Hepatocyte (in vitro differentiated cells): ENCODE results near the gene FLCN. TPM values are rescaled to one million over a fixed set of nuclear protein-coding genes. Genes with fewer than 3 reads are reported as not detected.
"Not testable (repeated sequence)": the region's sequence is repeated elsewhere in the genome, so short reads cannot be mapped to it uniquely, and the experiment has no call there.

Experiments
- DNase-seq: peaks from one replicate; pipeline ENCODE4 v3.0.0-alpha.2; 2016; ENCODE audit warnings: low spot score
- H2AFZ ChIP-seq: fragments of 200-600 bp; sonication (generic); 2 replicates; pipeline ENCODE4 v1.6.0; 2016; ENCODE audit warnings: antibody characterized with exemption, mild to moderate bottlenecking
- H3K27ac ChIP-seq: fragments of 200-600 bp; sonication (generic); 2 replicates; pipeline ENCODE4 v1.5.1; 2016; ENCODE audit warnings: mild to moderate bottlenecking
- H3K27me3 ChIP-seq: fragments of 200-600 bp; sonication (generic); 2 replicates; pipeline ENCODE4 v1.6.1; 2016
- H3K36me3 ChIP-seq: fragments of 200-600 bp; sonication (generic); replicated peaks from 2 replicates; pipeline ENCODE4 v1.5.1; 2016; ENCODE audit warnings: low read depth; ENCODE audit not compliant: insufficient read depth
- H3K4me1 ChIP-seq: fragments of 200-600 bp; sonication (generic); 2 replicates; pipeline ENCODE4 v1.5.1; 2016; ENCODE audit warnings: mild to moderate bottlenecking, moderate library complexity; ENCODE audit not compliant: insufficient read depth
- H3K4me2 ChIP-seq: fragments of 200-600 bp; sonication (generic); 2 replicates; pipeline ENCODE4 v1.6.0; 2016
- H3K4me3 ChIP-seq: fragments of 200-600 bp; sonication (generic); 2 replicates; pipeline ENCODE4 v1.5.1; 2016; ENCODE audit warnings: mild to moderate bottlenecking
- H3K79me2 ChIP-seq: fragments of 200-600 bp; sonication (generic); 2 replicates; pipeline ENCODE4 v1.6.0; 2017; ENCODE audit warnings: mild to moderate bottlenecking
- H3K9me2 ChIP-seq: fragments of 200-600 bp; sonication (generic); replicated peaks from 2 replicates; pipeline ENCODE4 v1.6.0; 2017; ENCODE audit warnings: mild to moderate bottlenecking; ENCODE audit not compliant: insufficient read depth
- H3K9me3 ChIP-seq: fragments of 200-600 bp; sonication (generic); 2 replicates; pipeline ENCODE4 v1.5.1; 2016; ENCODE audit warnings: low read depth, mild to moderate bottlenecking
- H4K20me1 ChIP-seq: fragments of 200-600 bp; sonication (generic); 2 replicates; pipeline ENCODE4 v1.6.0; 2016; ENCODE audit warnings: mild to moderate bottlenecking; ENCODE audit not compliant: insufficient read depth, poor library complexity, severe bottlenecking
- EZH2 ChIP-seq: fragments of 200-600 bp; sonication (generic); IDR thresholded peaks from 2 replicates; pipeline ENCODE4 v1.6.1; 2016; ENCODE audit warnings: antibody characterized with exemption, mild to moderate bottlenecking, borderline replicate concordance
- EZH2phosphoT487 ChIP-seq: fragments of 200-600 bp; sonication (generic); IDR thresholded peaks from one replicate; pipeline ENCODE4 v1.6.1; 2018; ENCODE audit warnings: antibody characterized with exemption, mild to moderate bottlenecking, low read depth, moderate library complexity; ENCODE audit not compliant: unreplicated experiment, severe bottlenecking
- WGBS: methylation state at CpG from one replicate; pipeline ENCODE4 v1.1.6; 2016; ENCODE audit warnings: low lambda C conversion rate; ENCODE audit errors: missing lambda C conversion rate; 5-methylcytosine and 5-hydroxymethylcytosine counted together
- polyA plus RNA-seq: library from polyadenylated mRNA; unstranded; fragments of >200 nt; fragmentation: Nextera tagmentation; extraction: Ambion mirVana; gene quantifications from 2 replicates; pipeline ENCODE4 v1.2.1, GENCODE V29; 2016
- total RNA-seq: library from RNA; depleted of rRNA; stranded (reverse); fragments of >200 nt; gene quantifications from 2 replicates; pipeline ENCODE4 v1.2.3, GENCODE V29; 2014
- TF ChIP-seq, protein P1 (sequence below): fragments of 200-600 bp; sonication (generic); IDR thresholded peaks from 2 replicates; pipeline ENCODE4 v1.5.1; 2016; ENCODE audit warnings: antibody characterized with exemption, mild to moderate bottlenecking; ENCODE audit not compliant: poor library complexity

Gene FLCN
- total and polyA plus RNA-seq, 2 experiments from 2014 or later: 31.0 to 66.2 TPM

DNA sequence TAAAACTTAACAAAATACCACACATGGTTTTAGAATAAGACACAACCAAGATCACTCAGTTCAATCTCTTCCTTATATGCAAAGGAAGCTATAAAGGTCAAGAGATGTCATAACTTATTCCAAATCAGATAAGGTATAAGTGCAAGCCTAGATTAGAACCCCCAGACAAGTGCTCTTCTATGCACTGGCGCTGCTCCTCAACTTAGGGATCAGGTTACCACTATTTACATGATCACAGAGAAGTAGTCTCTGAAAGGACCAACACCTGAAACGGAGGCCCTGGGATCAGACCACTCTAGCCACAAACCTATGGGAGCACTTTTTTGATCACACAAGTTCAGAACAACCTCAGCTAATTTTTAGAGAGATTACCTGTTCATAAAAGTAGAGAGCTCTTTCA lies 27.5 kb upstream of the FLCN start:
- WGBS: 66% methylated on average over 2 of the region's 2 CpGs
- no peaks in the 10 kb centered on the region for H3K9me2 ChIP-seq
- no peak overlapping the region for H3K27ac ChIP-seq
- H3K4me1 ChIP-seq: no peaks in the 10 kb centered on the region
- no peak overlapping the region for H3K4me3 ChIP-seq
- TF ChIP-seq, protein P1, sequence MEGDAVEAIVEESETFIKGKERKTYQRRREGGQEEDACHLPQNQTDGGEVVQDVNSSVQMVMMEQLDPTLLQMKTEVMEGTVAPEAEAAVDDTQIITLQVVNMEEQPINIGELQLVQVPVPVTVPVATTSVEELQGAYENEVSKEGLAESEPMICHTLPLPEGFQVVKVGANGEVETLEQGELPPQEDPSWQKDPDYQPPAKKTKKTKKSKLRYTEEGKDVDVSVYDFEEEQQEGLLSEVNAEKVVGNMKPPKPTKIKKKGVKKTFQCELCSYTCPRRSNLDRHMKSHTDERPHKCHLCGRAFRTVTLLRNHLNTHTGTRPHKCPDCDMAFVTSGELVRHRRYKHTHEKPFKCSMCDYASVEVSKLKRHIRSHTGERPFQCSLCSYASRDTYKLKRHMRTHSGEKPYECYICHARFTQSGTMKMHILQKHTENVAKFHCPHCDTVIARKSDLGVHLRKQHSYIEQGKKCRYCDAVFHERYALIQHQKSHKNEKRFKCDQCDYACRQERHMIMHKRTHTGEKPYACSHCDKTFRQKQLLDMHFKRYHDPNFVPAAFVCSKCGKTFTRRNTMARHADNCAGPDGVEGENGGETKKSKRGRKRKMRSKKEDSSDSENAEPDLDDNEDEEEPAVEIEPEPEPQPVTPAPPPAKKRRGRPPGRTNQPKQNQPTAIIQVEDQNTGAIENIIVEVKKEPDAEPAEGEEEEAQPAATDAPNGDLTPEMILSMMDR: no peak
- TF ChIP-seq EZH2 (no peak), EZH2phosphoT487 (no peak)
- H3K27me3 ChIP-seq: no peaks in the 10 kb centered on the region
- H3K9me3 ChIP-seq: no peaks in the 10 kb centered on the region
- no peak for DNase-seq
- H3K4me2 ChIP-seq: no peak overlapping the region
- no peaks in the 10 kb centered on the region for H4K20me1 ChIP-seq
- H3K36me3 ChIP-seq: no peaks in the 10 kb centered on the region
- H3K79me2 ChIP-seq: peaks cover 3% of the 10 kb centered on the region
- no peak overlapping the region for H2AFZ ChIP-seq

DNA sequence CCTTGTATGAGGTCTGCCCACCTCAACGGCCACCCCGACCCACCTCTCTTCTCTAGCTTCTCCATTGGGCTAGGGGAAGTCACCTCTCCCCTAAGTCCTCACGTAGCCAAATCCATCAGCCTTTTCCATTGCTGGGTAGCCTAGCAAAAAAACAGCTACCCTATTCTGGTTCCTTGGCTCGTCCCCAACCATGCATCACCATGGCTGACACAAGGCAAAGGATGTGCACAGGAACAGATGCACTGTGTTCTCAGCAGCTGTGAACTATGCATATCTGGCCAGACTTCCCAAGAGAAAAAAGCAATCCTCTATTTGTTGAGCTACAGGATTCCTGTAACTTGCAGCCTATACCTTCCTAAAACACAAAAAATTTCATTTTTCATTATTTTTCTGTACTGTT lies 22.0 kb upstream of the FLCN start:
- H3K79me2 ChIP-seq: no peaks in the 10 kb centered on the region
- no peak overlapping the region for H3K4me3 ChIP-seq
- H4K20me1 ChIP-seq: no peaks in the 10 kb centered on the region
- DNase-seq: no peak
- H2AFZ ChIP-seq: no peak overlapping the region
- no peaks in the 10 kb centered on the region for H3K9me3 ChIP-seq
- no peaks in the 10 kb centered on the region for H3K27me3 ChIP-seq
- WGBS: 99% methylated on average over 4 of the region's 4 CpGs
- H3K36me3 ChIP-seq: no peaks in the 10 kb centered on the region
- no peaks in the 10 kb centered on the region for H3K4me1 ChIP-seq
- H3K27ac ChIP-seq: no peak overlapping the region
- H3K9me2 ChIP-seq: no peaks in the 10 kb centered on the region
- TF ChIP-seq EZH2phosphoT487: no peak
- TF ChIP-seq, protein P1: no peak
- no peak for TF ChIP-seq EZH2
- no peak overlapping the region for H3K4me2 ChIP-seq

- Histone ChIP-seq H3K27me3 (no peaks in the 10 kb centered on the region), H3K79me2 (no peaks in the 10 kb centered on the region), H3K9me2 (no peaks in the 10 kb centered on the region), H3K4me3 (no peak overlapping the region), H3K36me3 (no peaks in the 10 kb centered on the region), H3K4me1 (no peaks in the 10 kb centered on the region), H3K9me3 (no peaks in the 10 kb centered on the region), H4K20me1 (no peaks in the 10 kb centered on the region), H3K4me2 (no peak overlapping the region), H2AFZ (no peak overlapping the region), H3K27ac (no peak overlapping the region)
- no peak for DNase-seq
- TF ChIP-seq EZH2 (no peak), EZH2phosphoT487 (no peak)
- TF ChIP-seq, protein P1: no peak
- WGBS: 92% methylated on average over 7 of the region's 7 CpGs
Measured at GRCh38 chr17:17258011-17258410, 21.0 kb upstream of the FLCN start.

DNA sequence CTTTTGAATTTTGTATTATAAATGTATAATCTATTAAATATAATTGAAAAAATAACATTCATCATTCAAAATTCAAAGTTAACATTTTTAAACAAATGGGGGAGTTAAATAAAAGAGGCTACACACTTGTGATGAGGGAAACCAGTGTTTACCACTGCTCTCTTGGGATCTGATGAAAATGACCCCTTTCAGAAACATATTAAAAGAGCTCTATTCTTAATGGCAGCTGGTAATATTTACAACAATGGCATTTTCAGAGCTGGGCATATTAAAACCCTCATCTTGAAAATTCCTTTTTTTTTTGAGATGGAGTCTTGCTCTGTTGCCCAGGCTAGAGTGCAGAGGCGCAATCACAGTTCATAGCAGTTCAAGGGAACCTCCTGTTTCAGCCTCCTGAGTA lies 19.3 kb upstream of the FLCN start:
- H4K20me1 ChIP-seq: no peaks in the 10 kb centered on the region
- no peak overlapping the region for H2AFZ ChIP-seq
- no peaks in the 10 kb centered on the region for H3K79me2 ChIP-seq
- H3K4me3 ChIP-seq: no peak overlapping the region
- no peaks in the 10 kb centered on the region for H3K9me2 ChIP-seq
- 100% methylated on average over 1 of the region's 1 CpG for WGBS
- H3K36me3 ChIP-seq: no peaks in the 10 kb centered on the region
- H3K27me3 ChIP-seq: no peaks in the 10 kb centered on the region
- no peak for TF ChIP-seq EZH2phosphoT487
- no peak for TF ChIP-seq EZH2
- TF ChIP-seq, protein P1: no peak
- H3K9me3 ChIP-seq: no peaks in the 10 kb centered on the region
- no peak overlapping the region for H3K4me2 ChIP-seq
- H3K27ac ChIP-seq: no peak overlapping the region
- DNase-seq: no peak
- no peaks in the 10 kb centered on the region for H3K4me1 ChIP-seq

DNA sequence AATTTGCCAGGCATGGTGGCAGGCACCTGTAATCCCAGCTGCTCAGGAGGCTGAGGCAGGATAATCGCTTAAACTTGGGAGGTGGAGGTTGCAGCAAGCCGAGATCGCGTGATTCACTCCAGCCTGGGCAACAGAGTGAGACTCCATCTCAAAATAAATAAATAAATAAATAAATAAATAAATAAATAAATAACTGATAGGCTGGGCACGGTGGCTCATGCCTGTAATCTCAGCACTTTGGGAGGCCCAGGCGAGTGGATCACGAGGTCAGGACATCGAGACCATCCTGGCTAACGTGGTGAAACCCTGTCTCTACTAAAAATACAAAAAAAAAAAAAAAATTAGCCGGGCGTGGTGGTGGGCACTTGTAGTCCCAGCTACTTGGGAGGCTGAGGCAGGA lies 18.7 kb upstream of the FLCN start:
- not testable (repeated sequence) for H3K4me3 ChIP-seq

More for the DNA sequence above, 18.7 kb upstream of the FLCN start:
- H3K36me3 ChIP-seq, H4K20me1 ChIP-seq, H3K4me2 ChIP-seq, H3K27me3 ChIP-seq, DNase-seq, H3K4me1 ChIP-seq, H3K9me3 ChIP-seq, H3K79me2 ChIP-seq, H3K27ac ChIP-seq, H2AFZ ChIP-seq, H3K9me2 ChIP-seq: not testable (repeated sequence)
- 90% methylated on average over 11 of the region's 11 CpGs for whole genome bisulfite sequencing
